WTC11 (cell line): Measurements from ENCODE around the gene EMILIN1. TPM values are rescaled to one million over a fixed set of nuclear protein-coding genes. Genes with fewer than 3 reads are reported as not detected.

Experiments
- ATAC-seq: fragments of 200-7000 bp; cut with Tn5 transposase; 2 replicates; pipeline ENCODE4 v1.10.0; 2021; ENCODE audit warnings: mild to moderate bottlenecking, moderate library complexity
- CTCF ChIA-PET: fragments of 300-600 bp; sonication (Branson Sonifier 250); formaldehyde crosslinking; loops from one replicate; lab custom pipeline; 2021; ENCODE audit warnings: antibody characterized with exemption; lab: Charles Lee
- POLR2A ChIA-PET: fragments of 350-600 bp; sonication (Branson Sonifier 250); formaldehyde crosslinking; loops from one replicate; lab custom pipeline; 2021; ENCODE audit warnings: antibody characterized with exemption; lab: Charles Lee
- DNase-seq: peaks from one replicate; pipeline ENCODE4 v3.0.0; 2021; ENCODE audit warnings: low spot score
- H3K27ac Mint-ChIP-seq: 2 replicates; pipeline ENCODE4 v1.8.0; 2021; ENCODE audit warnings: mixed read lengths
- H3K27me3 Mint-ChIP-seq: 2 replicates; pipeline ENCODE4 v1.8.0; 2021; ENCODE audit warnings: low read depth, mild to moderate bottlenecking, moderate library complexity, mixed read lengths
- H3K36me3 Mint-ChIP-seq: 2 replicates; pipeline ENCODE4 v1.8.0; 2021; ENCODE audit warnings: mixed read lengths
- H3K4me1 Mint-ChIP-seq: 2 replicates; pipeline ENCODE4 v1.8.0; 2022; ENCODE audit warnings: mixed read lengths
- H3K4me3 Mint-ChIP-seq: 2 replicates; pipeline ENCODE4 v1.8.0; 2021; ENCODE audit warnings: mild to moderate bottlenecking, moderate library complexity, mixed read lengths
- H3K9me3 Mint-ChIP-seq: 2 replicates; pipeline ENCODE4 v1.8.0; 2021; ENCODE audit warnings: mixed read lengths
- CREM ChIP-seq: sonication (generic); formaldehyde crosslinking; IDR thresholded peaks from 2 replicates; pipeline ENCODE4 v1.8.1; 2022; ENCODE audit warnings: mild to moderate bottlenecking, missing genetic modification reagents, moderate library complexity
- ELF4 ChIP-seq: sonication (generic); formaldehyde crosslinking; IDR thresholded peaks from 2 replicates; pipeline ENCODE4 v1.8.1; 2022; ENCODE audit warnings: low read depth, mild to moderate bottlenecking, moderate library complexity, missing genetic modification reagents
- GABPB1 ChIP-seq: sonication (generic); formaldehyde crosslinking; IDR thresholded peaks from 2 replicates; pipeline ENCODE4 v1.8.1; 2023; ENCODE audit warnings: mild to moderate bottlenecking, missing genetic modification reagents
- HMGA2 ChIP-seq: fragments of 250-450 bp; sonication (Bioruptor Pico); IDR thresholded peaks from 2 replicates; pipeline ENCODE4 v1.4.0; 2021; ENCODE audit warnings: mild to moderate bottlenecking, moderate library complexity
- JUN ChIP-seq: sonication (generic); formaldehyde crosslinking; IDR thresholded peaks from 2 replicates; pipeline ENCODE4 v1.8.0; 2023; ENCODE audit warnings: mild to moderate bottlenecking, missing genetic modification reagents
- KAT7 ChIP-seq: sonication (generic); formaldehyde crosslinking; IDR thresholded peaks from 2 replicates; pipeline ENCODE4 v1.8.1; 2023; ENCODE audit warnings: missing genetic modification reagents, mild to moderate bottlenecking, borderline replicate concordance
- MYBL2 ChIP-seq: sonication (generic); formaldehyde crosslinking; IDR thresholded peaks from 2 replicates; pipeline ENCODE4 v1.8.1; 2023; ENCODE audit warnings: mild to moderate bottlenecking, moderate library complexity, missing genetic modification reagents
- NFATC4 ChIP-seq: fragments of 250-450 bp; sonication (Bioruptor Pico); IDR thresholded peaks from 2 replicates; pipeline ENCODE4 v1.9.0; 2021; ENCODE audit warnings: mild to moderate bottlenecking
- NFE2L1 ChIP-seq: sonication (generic); formaldehyde crosslinking; IDR thresholded peaks from 2 replicates; pipeline ENCODE4 v1.8.1; 2023; ENCODE audit warnings: missing genetic modification reagents
- NR1H2 ChIP-seq: sonication (generic); formaldehyde crosslinking; IDR thresholded peaks from 2 replicates; pipeline ENCODE4 v1.9.0; 2021; ENCODE audit warnings: mild to moderate bottlenecking, moderate library complexity, missing genetic modification reagents
- NR3C1 ChIP-seq: sonication (generic); formaldehyde crosslinking; conservative IDR thresholded peaks from 2 replicates; pipeline ENCODE4 v1.8.1; 2023; ENCODE audit warnings: low read depth, mild to moderate bottlenecking, missing genetic modification reagents
- PRRX2 ChIP-seq: fragments of 250-450 bp; sonication (Bioruptor Pico); IDR thresholded peaks from 2 replicates; pipeline ENCODE4 v1.8.0; 2021; ENCODE audit warnings: mild to moderate bottlenecking
- RELA ChIP-seq: sonication (generic); formaldehyde crosslinking; IDR thresholded peaks from 2 replicates; pipeline ENCODE4 v1.8.1; 2022; ENCODE audit warnings: missing genetic modification reagents, mild to moderate bottlenecking, borderline replicate concordance
- SP1 ChIP-seq: sonication (generic); formaldehyde crosslinking; conservative IDR thresholded peaks from 2 replicates; pipeline ENCODE4 v1.8.1; 2022; ENCODE audit warnings: missing genetic modification reagents
- TCF7 ChIP-seq: sonication (generic); formaldehyde crosslinking; IDR thresholded peaks from 2 replicates; pipeline ENCODE4 v1.8.0; 2022; ENCODE audit warnings: mild to moderate bottlenecking, low read depth, missing genetic modification reagents, moderate library complexity
- ZNF121 ChIP-seq: sonication (generic); formaldehyde crosslinking; IDR thresholded peaks from 2 replicates; pipeline ENCODE4 v1.8.0; 2023; ENCODE audit warnings: missing genetic modification reagents
- ZNF219 ChIP-seq: sonication (generic); formaldehyde crosslinking; IDR thresholded peaks from 2 replicates; pipeline ENCODE4 v1.8.0; 2023; ENCODE audit warnings: missing genetic modification reagents, mild to moderate bottlenecking, borderline replicate concordance
- ZNF317 ChIP-seq: sonication (generic); formaldehyde crosslinking; IDR thresholded peaks from 2 replicates; pipeline ENCODE4 v1.8.1; 2023; ENCODE audit warnings: low read depth, mild to moderate bottlenecking, moderate library complexity, missing genetic modification reagents, borderline replicate concordance
- ZNF532 ChIP-seq: fragments of 250-450 bp; sonication (Bioruptor Pico); IDR thresholded peaks from 2 replicates; pipeline ENCODE4 v1.9.0; 2021; ENCODE audit warnings: mild to moderate bottlenecking, borderline replicate concordance
- ZNF671 ChIP-seq: fragments of 250-450 bp; sonication (Bioruptor Pico); IDR thresholded peaks from 2 replicates; pipeline ENCODE4 v1.8.0; 2021; ENCODE audit warnings: mild to moderate bottlenecking
- total RNA-seq: library from RNA; stranded (reverse); gene quantifications from 3 replicates; pipeline ENCODE4 v1.2.3, GENCODE V29; 2021
- TF ChIP-seq, protein P1 (sequence below): sonication (generic); formaldehyde crosslinking; conservative IDR thresholded peaks from 2 replicates; pipeline ENCODE4 v1.8.1; 2023; ENCODE audit warnings: mild to moderate bottlenecking, low read depth, missing genetic modification reagents, moderate library complexity
- TF ChIP-seq, protein P2 (sequence below): fragments of 250-450 bp; sonication (Bioruptor Pico); IDR thresholded peaks from 2 replicates; pipeline ENCODE4 v2.1.2; 2022; ENCODE audit warnings: mild to moderate bottlenecking, moderate library complexity

EMILIN1 gene
- total RNA-seq, 1 experiment from 2014 or later: 3.5 TPM

DNA sequence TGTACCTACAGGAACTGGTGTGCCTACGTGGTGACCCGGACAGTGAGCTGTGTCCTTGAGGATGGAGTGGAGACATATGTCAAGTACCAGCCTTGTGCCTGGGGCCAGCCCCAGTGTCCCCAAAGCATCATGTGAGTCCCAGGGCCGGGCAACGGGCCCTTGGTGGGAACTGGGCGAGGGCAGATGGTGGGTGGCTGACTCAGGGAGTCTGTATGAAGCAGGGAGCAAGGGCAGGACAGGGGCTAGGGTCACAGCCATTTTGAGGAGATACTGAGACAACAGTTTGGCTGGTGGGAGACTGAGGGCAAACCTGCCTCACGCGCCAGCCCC is 1.7 kb downstream of the EMILIN1 start:
- Mint-ChIP-seq H3K4me3 (no peak overlapping the region), H3K9me3 (no peaks in the 10 kb centered on the region)

GRCh38 chr2:27080603-27080936 is 2.2 kb downstream of the EMILIN1 start:
- no peak for ATAC-seq
- no peak overlapping the region; the same call in 1 of the 2 replicates for H3K4me3 Mint-ChIP-seq
- peaks cover 27% of the 10 kb centered on the region for H3K4me1 Mint-ChIP-seq
- no peak for DNase-seq
- no peaks in the 10 kb centered on the region for H3K36me3 Mint-ChIP-seq
- POLR2A ChIA-PET: interaction anchor here (1.0 to 1.3 kb wide), 3 partner anchors 8 to 30 kb away, joined by 3 to 5 read pairs (median 5); partner anchors contain the start of gene OST4
- TF ChIP-seq KAT7 (CRISPR knock-in tag): no peak
- no peak for TF ChIP-seq ZNF532 (CRISPR knock-in tag)
- no peak for TF ChIP-seq MYBL2 (CRISPR knock-in tag)
- no peak for TF ChIP-seq NFATC4 (CRISPR knock-in tag)
- no peak for TF ChIP-seq GABPB1
- TF ChIP-seq CREM: no peak
- no peak for TF ChIP-seq TCF7
- TF ChIP-seq ZNF219 (CRISPR knock-in tag): no peak
- TF ChIP-seq NR3C1 (CRISPR knock-in tag): no peak
- no peak for TF ChIP-seq RELA (CRISPR knock-in tag)
- TF ChIP-seq ELF4 (CRISPR knock-in tag): no peak
- TF ChIP-seq PRRX2 (CRISPR knock-in tag): no peak
- no peak for TF ChIP-seq NR1H2
- TF ChIP-seq, protein P1, sequence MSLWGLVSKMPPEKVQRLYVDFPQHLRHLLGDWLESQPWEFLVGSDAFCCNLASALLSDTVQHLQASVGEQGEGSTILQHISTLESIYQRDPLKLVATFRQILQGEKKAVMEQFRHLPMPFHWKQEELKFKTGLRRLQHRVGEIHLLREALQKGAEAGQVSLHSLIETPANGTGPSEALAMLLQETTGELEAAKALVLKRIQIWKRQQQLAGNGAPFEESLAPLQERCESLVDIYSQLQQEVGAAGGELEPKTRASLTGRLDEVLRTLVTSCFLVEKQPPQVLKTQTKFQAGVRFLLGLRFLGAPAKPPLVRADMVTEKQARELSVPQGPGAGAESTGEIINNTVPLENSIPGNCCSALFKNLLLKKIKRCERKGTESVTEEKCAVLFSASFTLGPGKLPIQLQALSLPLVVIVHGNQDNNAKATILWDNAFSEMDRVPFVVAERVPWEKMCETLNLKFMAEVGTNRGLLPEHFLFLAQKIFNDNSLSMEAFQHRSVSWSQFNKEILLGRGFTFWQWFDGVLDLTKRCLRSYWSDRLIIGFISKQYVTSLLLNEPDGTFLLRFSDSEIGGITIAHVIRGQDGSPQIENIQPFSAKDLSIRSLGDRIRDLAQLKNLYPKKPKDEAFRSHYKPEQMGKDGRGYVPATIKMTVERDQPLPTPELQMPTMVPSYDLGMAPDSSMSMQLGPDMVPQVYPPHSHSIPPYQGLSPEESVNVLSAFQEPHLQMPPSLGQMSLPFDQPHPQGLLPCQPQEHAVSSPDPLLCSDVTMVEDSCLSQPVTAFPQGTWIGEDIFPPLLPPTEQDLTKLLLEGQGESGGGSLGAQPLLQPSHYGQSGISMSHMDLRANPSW (CRISPR knock-in tag): no peak
- no peak for TF ChIP-seq ZNF121 (CRISPR knock-in tag)
- TF ChIP-seq, protein P2, sequence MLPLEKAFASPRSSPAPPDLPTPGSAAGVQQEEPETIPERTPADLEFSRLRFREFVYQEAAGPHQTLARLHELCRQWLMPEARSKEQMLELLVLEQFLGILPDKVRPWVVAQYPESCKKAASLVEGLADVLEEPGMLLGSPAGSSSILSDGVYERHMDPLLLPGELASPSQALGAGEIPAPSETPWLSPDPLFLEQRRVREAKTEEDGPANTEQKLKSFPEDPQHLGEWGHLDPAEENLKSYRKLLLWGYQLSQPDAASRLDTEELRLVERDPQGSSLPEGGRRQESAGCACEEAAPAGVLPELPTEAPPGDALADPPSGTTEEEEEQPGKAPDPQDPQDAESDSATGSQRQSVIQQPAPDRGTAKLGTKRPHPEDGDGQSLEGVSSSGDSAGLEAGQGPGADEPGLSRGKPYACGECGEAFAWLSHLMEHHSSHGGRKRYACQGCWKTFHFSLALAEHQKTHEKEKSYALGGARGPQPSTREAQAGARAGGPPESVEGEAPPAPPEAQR (CRISPR knock-in tag): no peak
- no peak for TF ChIP-seq ZNF317 (CRISPR knock-in tag)
- TF ChIP-seq SP1 (CRISPR knock-in tag): no peak
- no peak for TF ChIP-seq HMGA2 (CRISPR knock-in tag)
- no peak for TF ChIP-seq NFE2L1
- TF ChIP-seq, all 79 proteins: peak for 0
- CTCF ChIA-PET: interaction anchor here (0.7 to 1.7 kb wide), 13 partner anchors 9 to 234 kb away, joined by 3 to 29 read pairs (median 5); partner anchors contain the start of genes AGBL5 and OST4
- H3K27me3 Mint-ChIP-seq: peaks cover 24% of the 10 kb centered on the region
- no peak overlapping the region for H3K27ac Mint-ChIP-seq
- no peaks in the 10 kb centered on the region for H3K9me3 Mint-ChIP-seq

More for the DNA sequence above, 1.7 kb downstream of the EMILIN1 start:
- H3K4me1 Mint-ChIP-seq: peaks cover 22% of the 10 kb centered on the region
- TF ChIP-seq JUN (CRISPR knock-in tag): no peak
- TF ChIP-seq ZNF671 (CRISPR knock-in tag): no peak
- ChIA-PET CTCF (interaction anchor here (1.0 to 1.7 kb wide), 4 partner anchors 8 to 234 kb away, joined by 3 to 29 read pairs (median 11); partner anchors contain the start of genes AGBL5 and OST4), POLR2A (interaction anchor here (1.3 kb wide), 1 partner anchor 9 kb away, joined by 5 read pairs; the partner anchor contains the start of gene OST4)
- H3K27ac Mint-ChIP-seq: no peak overlapping the region
- DNase-seq: no peak
- H3K27me3 Mint-ChIP-seq: peaks cover 19% of the 10 kb centered on the region
- no peak for ATAC-seq
- H3K36me3 Mint-ChIP-seq: no peaks in the 10 kb centered on the region
